Hindlimb muscle (tissue), 1 donor: Measurements from ENCODE around the gene FANCM. TPM values are rescaled to one million over a fixed set of nuclear protein-coding genes. Genes with fewer than 3 reads are reported as not detected.
"Not testable (repeated sequence)": the region's sequence is repeated elsewhere in the genome, so short reads cannot be mapped to it uniquely, and the experiment has no call there.

ENCODE experiments used
- DNase-seq: peaks from one replicate; pipeline ENCODE4 v3.0.0-alpha.2; 2013
- polyA plus RNA-seq: library from polyadenylated mRNA; unstranded; fragments of 120-200 nt; gene quantifications from one replicate; pipeline ENCODE4 v1.2.1, GENCODE V29; 2013; ENCODE audit not compliant: insufficient read length

Gene FANCM
- polyA plus RNA-seq, 1 donor = 5.3 TPM

GRCh38 chr14:45140661-45141187 lies 5.0 kb downstream of the FANCM start:
- no peak for DNase-seq

GRCh38 chr14:45142083-45142482 lies 6.4 kb downstream of the FANCM start:
- DNase-seq = not testable (repeated sequence)

- DNase-seq = no peak
These were observed 8.9 kb downstream of the FANCM start for GRCh38 chr14:45144658-45145057.

- DNase-seq = no peak
These were observed 9.5 kb downstream of the FANCM start for GRCh38 chr14:45145214-45145613.

- DNase-seq = no peak
These were observed 13.9 kb downstream of the FANCM start for GRCh38 chr14:45149602-45150001.

- DNase-seq = no peak
These were observed 14.7 kb downstream of the FANCM start for GRCh38 chr14:45150386-45150890.

GRCh38 chr14:45156067-45156466 lies 20.3 kb downstream of the FANCM start:
- no peak for DNase-seq

- DNase-seq = no peak
These were observed 34.2 kb downstream of the FANCM start for GRCh38 chr14:45169906-45170305.

- DNase-seq = no peak
These were observed 41.3 kb downstream of the FANCM start for GRCh38 chr14:45177076-45177475.

GRCh38 chr14:45181329-45181728 lies 45.6 kb downstream of the FANCM start:
- no peak for DNase-seq

- DNase-seq = no peak
These were observed 46.1 kb downstream of the FANCM start for GRCh38 chr14:45181806-45182205.

- no peak for DNase-seq
These were observed 49.5 kb downstream of the FANCM start for GRCh38 chr14:45185100-45185814.

- DNase-seq = no peak
These were observed 59.2 kb downstream of the FANCM start for GRCh38 chr14:45194964-45195363.

- DNase-seq = no peak
These were observed 62.8 kb downstream of the FANCM start for GRCh38 chr14:45198551-45198950.

GRCh38 chr14:45199230-45199629 lies 63.5 kb downstream of the FANCM start:
- DNase-seq = no peak

GRCh38 chr14:45201905-45202304 lies 66.2 kb downstream of the FANCM start:
- no peak for DNase-seq

GRCh38 chr14:45204241-45204640 lies 68.5 kb downstream of the FANCM start:
- DNase-seq = no peak

GRCh38 chr14:45210159-45210558 lies 74.4 kb downstream of the FANCM start:
- DNase-seq = no peak

- no peak for DNase-seq
These were observed 75.6 kb downstream of the FANCM start for GRCh38 chr14:45211295-45211694.

GRCh38 chr14:45212231-45212630 lies 76.5 kb downstream of the FANCM start:
- DNase-seq = no peak

GRCh38 chr14:45213716-45214115 lies 78.0 kb downstream of the FANCM start:
- DNase-seq = not testable (repeated sequence)

- DNase-seq = not testable (repeated sequence)
These were observed 78.6 kb downstream of the FANCM start for GRCh38 chr14:45214341-45214740.

- DNase-seq = no peak
These were observed 86.9 kb downstream of the FANCM start for GRCh38 chr14:45222485-45223262.

- no peak for DNase-seq
These were observed 91.8 kb downstream of the FANCM start for GRCh38 chr14:45227566-45227965.
